GM19463 (cell line): Measurements from ENCODE around the gene HEPHL1.
"Not testable (repeated sequence)": the region's sequence is repeated elsewhere in the genome, so short reads cannot be mapped to it uniquely, and the experiment has no call there.

Experiments
- ATAC-seq: cut with Tn5 transposase; IDR thresholded peaks from one replicate; pipeline ENCODE4 v1.9.1; 2021; ENCODE audit warnings: mild to moderate bottlenecking, moderate library complexity; ENCODE audit not compliant: unreplicated experiment

The HEPHL1 gene

GRCh38 chr11:94068764-94069163 lies 47.6 kb downstream of the HEPHL1 start:
- no peak for ATAC-seq

GRCh38 chr11:94077552-94078293 lies 56.6 kb downstream of the HEPHL1 start:
- no peak for ATAC-seq

DNA sequence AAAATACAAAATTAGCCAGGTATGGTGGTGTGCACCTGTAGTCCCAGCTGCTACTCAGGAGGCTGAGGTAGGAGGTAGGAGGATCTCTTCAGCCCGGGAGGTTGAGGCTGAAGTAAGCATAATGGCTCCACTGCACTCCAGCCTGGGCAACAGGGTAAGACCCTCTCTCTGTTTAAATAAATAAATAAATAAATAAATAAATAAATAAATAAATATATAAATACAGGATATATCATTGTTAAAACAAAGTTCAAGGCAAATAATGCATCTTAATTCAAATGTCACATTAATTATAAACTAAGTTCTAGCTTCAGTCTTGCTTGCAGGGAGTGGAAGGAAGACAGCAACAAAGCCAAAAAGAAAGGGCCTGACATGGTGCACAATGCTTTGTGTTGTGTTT lies 63.0 kb downstream of the HEPHL1 start:
- ATAC-seq = no peak

DNA sequence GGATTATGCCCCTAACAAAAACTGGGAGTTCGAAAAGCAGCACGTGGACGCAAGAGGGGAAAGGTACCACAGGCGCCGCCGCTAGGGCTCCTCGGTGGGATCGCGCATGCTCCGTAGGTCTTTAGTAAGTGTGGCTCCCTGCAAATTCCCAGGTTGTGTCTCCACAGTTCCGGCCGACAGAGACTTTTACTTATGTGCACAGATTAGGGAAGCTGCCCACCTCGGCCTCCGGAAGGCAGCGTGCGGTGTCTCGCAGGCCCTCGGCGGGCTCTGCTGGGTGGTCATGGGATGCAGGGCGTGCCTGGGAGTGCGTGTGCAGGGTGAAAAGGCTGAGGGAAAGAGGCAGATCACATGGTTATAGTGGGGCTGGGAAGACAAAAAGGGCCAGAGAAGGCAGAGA lies 67.8 kb downstream of the HEPHL1 start:
- no peak for ATAC-seq

DNA sequence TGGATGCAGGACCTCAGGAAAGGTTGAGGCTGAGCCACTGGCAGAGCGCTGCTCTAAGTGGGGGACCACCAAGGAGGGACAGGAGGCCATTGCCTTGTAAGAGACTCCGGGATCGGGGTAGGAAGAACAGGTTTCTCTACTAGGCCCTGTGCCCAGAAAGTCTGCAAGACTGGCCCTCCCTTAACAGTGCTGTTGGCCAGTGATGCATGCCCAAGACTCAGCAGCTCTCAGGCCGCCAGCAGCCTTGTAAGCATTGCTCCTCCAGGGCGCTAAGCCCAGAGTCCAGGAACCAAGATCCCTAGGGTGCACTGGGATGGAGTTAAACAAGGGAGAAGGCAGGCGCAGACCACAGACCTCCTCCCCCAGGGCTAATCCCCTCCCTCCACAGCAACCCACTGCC lies 68.2 kb downstream of the HEPHL1 start:
- ATAC-seq = no peak

GRCh38 chr11:94090401-94090800 lies 69.2 kb downstream of the HEPHL1 start:
- no peak for ATAC-seq

- no peak for ATAC-seq
Measured at GRCh38 chr11:94091091-94091490, 69.9 kb downstream of the HEPHL1 start.

GRCh38 chr11:94100253-94100652 lies 79.1 kb downstream of the HEPHL1 start:
- ATAC-seq = no peak

GRCh38 chr11:94103471-94103870 lies 82.3 kb downstream of the HEPHL1 start:
- no peak for ATAC-seq

DNA sequence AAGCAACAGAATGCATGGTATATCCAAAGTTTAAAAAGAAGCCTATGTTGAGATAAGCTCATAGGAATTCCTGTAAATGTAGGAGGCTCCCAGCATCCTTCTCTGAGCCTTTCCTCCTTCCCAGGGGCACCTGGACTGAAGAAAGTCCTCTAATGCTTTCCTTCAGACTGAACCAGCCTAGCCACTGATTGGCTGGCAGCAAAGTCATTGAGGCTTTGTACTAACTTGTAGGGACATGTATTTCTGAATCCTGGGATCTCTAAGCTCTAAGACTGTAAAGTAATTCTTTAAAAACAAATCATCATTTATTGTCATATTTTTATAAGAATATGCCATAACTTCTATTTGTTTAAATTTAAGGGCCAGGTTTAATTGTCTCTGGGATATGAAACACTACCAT lies 83.6 kb downstream of the HEPHL1 start:
- ATAC-seq = no peak

GRCh38 chr11:94106716-94107115 lies 85.6 kb downstream of the HEPHL1 start:
- no peak for ATAC-seq

DNA sequence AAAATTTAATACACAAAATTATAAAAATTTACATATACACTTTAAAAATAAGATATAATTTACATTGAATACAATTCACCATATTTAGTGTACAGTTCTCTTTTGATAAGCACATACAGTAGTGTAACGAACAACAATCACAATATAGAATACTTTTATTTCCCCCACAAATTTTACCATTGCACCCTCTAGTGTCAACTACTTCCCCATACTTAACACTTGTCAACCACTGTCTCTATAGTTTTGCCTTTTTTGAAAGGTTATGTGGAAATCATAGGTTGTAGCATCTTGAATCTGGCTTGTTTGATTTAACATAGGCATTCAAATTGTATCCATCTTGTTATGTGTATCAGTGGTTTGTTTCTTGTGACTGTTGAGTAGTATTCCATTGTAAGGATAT lies 86.2 kb downstream of the HEPHL1 start:
- ATAC-seq = no peak

DNA sequence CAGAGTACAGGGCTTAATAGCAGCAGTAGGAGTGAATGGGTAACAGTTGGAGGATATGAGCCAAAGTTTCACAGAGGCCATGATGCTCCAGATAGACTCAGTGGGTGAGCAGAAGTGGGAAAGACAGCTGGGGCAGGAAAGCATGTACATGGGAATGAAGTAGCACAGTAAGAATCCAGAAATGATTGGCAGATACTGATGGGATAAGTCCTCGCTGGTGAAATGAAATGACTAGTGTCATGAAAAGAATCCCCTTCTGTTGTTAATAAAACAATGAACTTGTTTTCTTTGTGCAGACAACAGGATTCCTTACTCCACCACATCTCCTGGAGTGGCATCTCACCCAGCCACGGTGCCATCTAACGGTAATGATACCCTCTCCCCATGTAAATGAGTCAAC lies 90.1 kb downstream of the HEPHL1 start:
- ATAC-seq = no peak

GRCh38 chr11:94111660-94112059 lies 90.5 kb downstream of the HEPHL1 start:
- no peak for ATAC-seq

GRCh38 chr11:94112206-94112953 lies 91.2 kb downstream of the HEPHL1 start:
- ATAC-seq = no peak

GRCh38 chr11:94117197-94117574 lies 96.0 kb downstream of the HEPHL1 start:
- ATAC-seq = no peak

GRCh38 chr11:94117871-94118270 lies 96.7 kb downstream of the HEPHL1 start:
- no peak for ATAC-seq

GRCh38 chr11:94119676-94120075 lies 98.5 kb downstream of the HEPHL1 start:
- ATAC-seq = not testable (repeated sequence)

- not testable (repeated sequence) for ATAC-seq
Measured at GRCh38 chr11:94120516-94120915, 99.4 kb downstream of the HEPHL1 start.

GRCh38 chr11:94120946-94121345 lies 99.8 kb downstream of the HEPHL1 start:
- ATAC-seq = no peak

DNA sequence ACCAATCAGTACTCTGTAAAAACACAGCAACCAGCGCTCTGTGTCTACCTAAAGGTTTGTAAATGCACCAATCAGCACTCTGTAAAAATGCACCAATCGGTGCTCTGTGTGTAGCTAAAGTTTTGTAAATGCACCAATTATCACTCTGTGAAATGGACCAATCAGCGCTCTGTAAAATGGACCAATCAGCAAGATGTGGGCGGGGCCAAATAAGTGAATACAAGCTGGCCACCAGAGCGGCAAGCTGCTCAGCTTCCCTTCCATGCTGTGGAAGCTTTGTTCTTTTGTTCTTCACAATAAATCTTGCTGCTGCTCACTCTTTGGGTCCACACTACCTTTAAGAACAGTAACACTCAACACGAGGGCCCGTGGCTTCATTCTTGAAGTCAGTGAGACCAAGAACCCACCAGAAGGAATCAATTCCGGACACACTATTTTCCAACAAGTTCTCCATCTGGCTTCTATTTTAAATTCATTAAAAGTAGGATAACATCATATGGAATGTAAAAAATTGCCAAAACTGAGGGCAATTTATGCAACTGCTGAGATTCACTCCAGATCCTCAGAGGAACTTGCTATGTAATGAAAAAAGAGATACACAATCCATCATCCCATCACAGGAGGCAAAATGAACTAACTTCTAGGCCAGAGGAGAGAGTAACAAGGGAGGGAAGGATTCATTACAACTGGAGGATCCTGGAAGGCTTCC lies 104.4 kb downstream of the HEPHL1 start:
- no peak for ATAC-seq

DNA sequence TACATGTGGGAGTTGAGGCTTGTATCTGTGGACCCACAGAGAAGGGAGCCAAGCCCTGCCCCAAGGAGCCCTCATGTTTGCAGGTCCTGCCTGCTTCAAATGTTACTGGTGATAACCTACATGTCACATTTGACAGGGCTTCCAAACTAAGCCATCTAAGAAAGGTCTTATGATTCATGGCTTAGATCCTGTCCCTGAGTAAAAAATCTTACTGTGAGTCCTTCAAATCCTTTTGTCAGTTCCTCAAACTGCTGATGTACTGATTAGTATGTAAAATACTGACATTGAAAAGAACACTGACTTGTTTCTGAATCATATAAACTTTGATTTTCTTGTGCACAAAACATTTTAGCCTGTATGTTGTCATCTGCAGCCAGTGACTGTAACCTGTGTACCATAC lies 106.5 kb downstream of the HEPHL1 start:
- no peak for ATAC-seq
